ENCODE measurements around the gene CNNM2. TPM values are rescaled to one million over a fixed set of nuclear protein-coding genes. Genes with fewer than 3 reads are reported as not detected.

The CNNM2 gene
- total RNA-seq, 1 experiment from 2014 or later = 23.1 TPM

DNA sequence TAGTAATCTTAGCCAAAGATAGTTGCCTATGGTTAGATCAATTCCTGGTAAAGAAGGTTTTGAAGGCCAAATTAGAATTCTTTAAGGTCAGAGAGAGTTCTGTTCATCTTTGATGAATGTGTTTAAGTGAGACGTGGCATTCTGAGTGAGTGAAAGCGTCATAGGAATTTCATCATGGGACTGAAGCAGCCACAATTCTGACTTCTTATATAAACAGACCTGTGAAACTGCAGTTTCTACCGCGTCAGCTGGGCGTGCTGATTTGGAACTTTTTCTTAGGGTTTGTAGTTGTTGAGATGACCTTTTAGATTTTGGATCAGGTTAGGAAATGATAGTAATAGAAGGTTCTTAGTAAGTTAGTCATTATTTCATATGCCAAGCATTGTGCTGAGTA lies 103.8 kb downstream of the CNNM2 start (continued):
- no peak for TF ChIP-seq REST (IDR thresholded peaks at IDR 0.05; ENCODE audit: low read depth)
- TF ChIP-seq EZH2phosphoT487 (IDR thresholded peaks at IDR 0.05; ENCODE audit: borderline replicate concordance) = no peak
- no peak for TF ChIP-seq ELF1 (IDR thresholded peaks at IDR 0.05; ENCODE audit: borderline replicate concordance, low read depth)
- TF ChIP-seq MAX (IDR thresholded peaks at IDR 0.05) = no peak
- no peak for TF ChIP-seq FOSL1 (IDR thresholded peaks at IDR 0.05; ENCODE audit: low read depth)
- no peak for TF ChIP-seq ZNF274 (IDR thresholded peaks at IDR 0.05; ENCODE audit: low read depth, low read length)

DNA sequence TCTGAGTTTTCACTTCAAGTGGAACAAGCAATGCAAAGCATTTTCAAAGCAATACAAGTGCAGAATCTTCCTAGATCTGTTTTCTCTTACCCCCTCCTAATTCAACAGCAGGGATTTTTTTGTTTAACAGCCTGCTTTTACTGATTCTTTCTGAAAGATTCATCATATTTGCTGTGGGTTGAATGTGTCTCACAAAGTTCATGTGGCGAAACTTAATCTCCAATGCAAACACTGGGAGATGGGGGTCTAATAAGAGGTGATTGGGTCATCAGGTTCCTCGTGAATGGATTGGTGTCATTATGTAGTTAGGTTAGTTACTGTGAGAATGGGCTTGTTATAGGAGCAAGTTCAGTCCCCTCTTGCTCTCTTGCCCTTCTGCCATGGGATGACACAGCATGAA lies 107.6 kb downstream of the CNNM2 start:
- no peaks in the 10 kb centered on the region for H3K79me2 ChIP-seq (ENCODE audit: insufficient read depth, low read length)
- no peak for ATAC-seq
- BruUV-seq (replicated peaks) = no TSS peak
- no peaks in the 10 kb centered on the region for H3K36me3 ChIP-seq (ENCODE audit: control insufficient read depth in 1 of 2, insufficient read depth in 2 of 2, low read length in 2 of 2)
- H3K9me2 ChIP-seq (ENCODE audit: insufficient read depth) = no peaks in the 10 kb centered on the region
- no peak overlapping the region for H3K9ac ChIP-seq (ENCODE audit: low read length)
- H4K20me1 ChIP-seq (ENCODE audit: insufficient read depth) = no peaks in the 10 kb centered on the region
- H3K27ac ChIP-seq (ENCODE audit: low read depth, low read length) = no peak overlapping the region
- no peaks in the 10 kb centered on the region for H3K9me3 ChIP-seq (ENCODE audit: control insufficient read depth in 1 of 2, insufficient read depth in 1 of 2, low read depth in 1 of 2, low read length in 2 of 2)
- ChIA-PET CTCF (no interaction called here), POLR2A (no interaction called here), RAD21 (ENCODE audit: low non-redundant PET in 1 of 2, low total read pairs in 2 of 2, uncharacterized antibody in 2 of 2, unreplicated experiment in 2 of 2) (no interaction called here)
- H3K4me1 ChIP-seq (ENCODE audit: control insufficient read depth in 1 of 2, insufficient read depth in 2 of 2, low read length in 2 of 2) = no peaks in the 10 kb centered on the region
- no peak overlapping the region for H2AFZ ChIP-seq (ENCODE audit: low read depth, low read length, poor library complexity, severe bottlenecking)
- H3K4me3 ChIP-seq (replicated peaks in 1 of 2; ENCODE audit: low read depth in 1 of 2, low read length in 2 of 2) = no peak overlapping the region
- no peak for DNase-seq (ENCODE audit: low read depth, low spot score)
- intact Hi-C loops (cut with micrococcal nuclease) = no loop called here
- no peak overlapping the region for H3K4me2 ChIP-seq (ENCODE audit: low read length)
- H3K27me3 ChIP-seq (ENCODE audit: insufficient read depth, low read length) = no peaks in the 10 kb centered on the region
- no peak for TF ChIP-seq CEBPB (IDR thresholded peaks at IDR 0.05; ENCODE audit: low read depth)
- no peak for TF ChIP-seq EGR1 (IDR thresholded peaks at IDR 0.05; ENCODE audit: low read depth)
- TF ChIP-seq SRF (IDR thresholded peaks at IDR 0.05; ENCODE audit: low read depth) = no peak
- TF ChIP-seq ZBTB33 (IDR thresholded peaks at IDR 0.05; ENCODE audit: extremely low read depth, insufficient replicate concordance, low read length) = no peak
- TF ChIP-seq, protein P1, sequence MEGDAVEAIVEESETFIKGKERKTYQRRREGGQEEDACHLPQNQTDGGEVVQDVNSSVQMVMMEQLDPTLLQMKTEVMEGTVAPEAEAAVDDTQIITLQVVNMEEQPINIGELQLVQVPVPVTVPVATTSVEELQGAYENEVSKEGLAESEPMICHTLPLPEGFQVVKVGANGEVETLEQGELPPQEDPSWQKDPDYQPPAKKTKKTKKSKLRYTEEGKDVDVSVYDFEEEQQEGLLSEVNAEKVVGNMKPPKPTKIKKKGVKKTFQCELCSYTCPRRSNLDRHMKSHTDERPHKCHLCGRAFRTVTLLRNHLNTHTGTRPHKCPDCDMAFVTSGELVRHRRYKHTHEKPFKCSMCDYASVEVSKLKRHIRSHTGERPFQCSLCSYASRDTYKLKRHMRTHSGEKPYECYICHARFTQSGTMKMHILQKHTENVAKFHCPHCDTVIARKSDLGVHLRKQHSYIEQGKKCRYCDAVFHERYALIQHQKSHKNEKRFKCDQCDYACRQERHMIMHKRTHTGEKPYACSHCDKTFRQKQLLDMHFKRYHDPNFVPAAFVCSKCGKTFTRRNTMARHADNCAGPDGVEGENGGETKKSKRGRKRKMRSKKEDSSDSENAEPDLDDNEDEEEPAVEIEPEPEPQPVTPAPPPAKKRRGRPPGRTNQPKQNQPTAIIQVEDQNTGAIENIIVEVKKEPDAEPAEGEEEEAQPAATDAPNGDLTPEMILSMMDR (IDR thresholded peaks at IDR 0.05 in 2 of 3, conservative IDR thresholded peaks at IDR 0.05 in 1 of 3; ENCODE audit: borderline replicate concordance in 1 of 3, insufficient read depth in 1 of 3, low read depth in 2 of 3, low read length in 2 of 3) = no peak
- TF ChIP-seq TCF7L2 (IDR thresholded peaks at IDR 0.05; ENCODE audit: borderline replicate concordance, extremely low read depth, insufficient read depth, insufficient read length) = no peak
- no peak for TF ChIP-seq REST (IDR thresholded peaks at IDR 0.05; ENCODE audit: low read depth)
- no peak for TF ChIP-seq JUND (IDR thresholded peaks at IDR 0.05)
- no peak for TF ChIP-seq CBX3 (IDR thresholded peaks at IDR 0.05; ENCODE audit: low read depth)
